ENCODE results near the gene CCDC187.

- TF ChIP-seq REST (IDR thresholded peaks at IDR 0.05; ENCODE audit: insufficient read depth in 1 of 2, low read depth in 2 of 2, low read length in 2 of 2) (no peak), POLR2AphosphoS5 (IDR thresholded peaks at IDR 0.05; ENCODE audit: low read depth, low read length) (no peak), SIN3A (IDR thresholded peaks at IDR 0.05; ENCODE audit: borderline replicate concordance, insufficient read depth, low read length) (no peak), TAF1 (IDR thresholded peaks at IDR 0.05; ENCODE audit: borderline replicate concordance, insufficient read depth, low read length) (no peak), FOXP2 (optimal IDR thresholded peaks at IDR 0.05; ENCODE audit: borderline replicate concordance, extremely low read depth, extremely low read length, insufficient read depth) (no peak)
Observed at GRCh38 chr9:136259836-136260235, 44.1 kb downstream of the CCDC187 start.

All from PFSK-1 (cell line).